Karpas-422 (cell line): ENCODE results near the gene HEBP1. TPM values are rescaled to one million over a fixed set of nuclear protein-coding genes. Genes with fewer than 3 reads are reported as not detected.
A peak's percentile ranks its signal among the peaks of the same experiment; 100 is the strongest.

ENCODE experiments used
- DNase-seq: peaks from one replicate; pipeline ENCODE4 v3.0.0-alpha.2; 2015
- H2AFZ ChIP-seq: fragments of 200-600 bp; sonication (generic); 2 replicates; pipeline ENCODE4 v1.6.1; 2014; ENCODE audit warnings: antibody characterized with exemption, low read length, mixed read lengths
- H3K27ac ChIP-seq: fragments of 200-600 bp; sonication (generic); 2 replicates; pipeline ENCODE4 v1.5.1; 2014; ENCODE audit warnings: mild to moderate bottlenecking, low read length, moderate library complexity
- H3K27me3 ChIP-seq: fragments of 200-600 bp; sonication (generic); 2 replicates; pipeline ENCODE4 v1.6.1; 2014; ENCODE audit warnings: low read length, mixed read lengths
- H3K36me3 ChIP-seq: fragments of 200-600 bp; sonication (generic); 2 replicates; pipeline ENCODE4 v1.6.1; 2014; ENCODE audit warnings: low read length, mixed read lengths; ENCODE audit not compliant: insufficient read depth
- H3K4me1 ChIP-seq: fragments of 200-600 bp; sonication (generic); 2 replicates; pipeline ENCODE4 v1.6.1; 2014; ENCODE audit warnings: mild to moderate bottlenecking, low read length, mixed read lengths
- H3K4me2 ChIP-seq: fragments of 200-600 bp; sonication (generic); 2 replicates; pipeline ENCODE4 v1.6.1; 2014; ENCODE audit warnings: low read length, low read depth, mild to moderate bottlenecking; ENCODE audit not compliant: poor library complexity, severe bottlenecking
- H3K4me3 ChIP-seq: fragments of 200-600 bp; sonication (generic); 2 replicates; pipeline ENCODE4 v1.5.1; 2014; ENCODE audit warnings: mild to moderate bottlenecking, antibody characterized with exemption, low read length, mixed read lengths
- H3K79me2 ChIP-seq: fragments of 200-600 bp; sonication (generic); 2 replicates; pipeline ENCODE4 v1.6.1; 2014; ENCODE audit warnings: mild to moderate bottlenecking, low read length, mixed read lengths
- H3K9ac ChIP-seq: fragments of 200-600 bp; sonication (generic); 2 replicates; pipeline ENCODE4 v1.6.0; 2014; ENCODE audit warnings: low read length
- H3K9me2 ChIP-seq: fragments of 200-600 bp; sonication (generic), shearing (Covaris generic); replicated peaks from 2 replicates; pipeline ENCODE4 v1.6.0; 2014; ENCODE audit warnings: mild to moderate bottlenecking, low read length, moderate library complexity; ENCODE audit not compliant: insufficient read depth
- H3K9me3 ChIP-seq: fragments of 300-700, 200-600 bp; sonication (generic); 2 replicates; pipeline ENCODE4 v1.6.1; 2014; ENCODE audit warnings: low read length, mixed read lengths
- H4K20me1 ChIP-seq: fragments of 200-600 bp; sonication (generic); 2 replicates; pipeline ENCODE4 v1.6.1; 2014; ENCODE audit warnings: mild to moderate bottlenecking, antibody characterized with exemption, low read length, low read depth; ENCODE audit not compliant: insufficient read depth
- total RNA-seq: library from RNA; depleted of rRNA; stranded (reverse); fragments of >200 nt; shearing (Covaris generic); gene quantifications from 2 replicates; pipeline ENCODE4 v1.2.3, GENCODE V29; 2014; ENCODE audit warnings: low replicate concordance

Gene HEBP1
- total RNA-seq, 1 experiment from 2014 or later, result 0.34 TPM

DNA sequence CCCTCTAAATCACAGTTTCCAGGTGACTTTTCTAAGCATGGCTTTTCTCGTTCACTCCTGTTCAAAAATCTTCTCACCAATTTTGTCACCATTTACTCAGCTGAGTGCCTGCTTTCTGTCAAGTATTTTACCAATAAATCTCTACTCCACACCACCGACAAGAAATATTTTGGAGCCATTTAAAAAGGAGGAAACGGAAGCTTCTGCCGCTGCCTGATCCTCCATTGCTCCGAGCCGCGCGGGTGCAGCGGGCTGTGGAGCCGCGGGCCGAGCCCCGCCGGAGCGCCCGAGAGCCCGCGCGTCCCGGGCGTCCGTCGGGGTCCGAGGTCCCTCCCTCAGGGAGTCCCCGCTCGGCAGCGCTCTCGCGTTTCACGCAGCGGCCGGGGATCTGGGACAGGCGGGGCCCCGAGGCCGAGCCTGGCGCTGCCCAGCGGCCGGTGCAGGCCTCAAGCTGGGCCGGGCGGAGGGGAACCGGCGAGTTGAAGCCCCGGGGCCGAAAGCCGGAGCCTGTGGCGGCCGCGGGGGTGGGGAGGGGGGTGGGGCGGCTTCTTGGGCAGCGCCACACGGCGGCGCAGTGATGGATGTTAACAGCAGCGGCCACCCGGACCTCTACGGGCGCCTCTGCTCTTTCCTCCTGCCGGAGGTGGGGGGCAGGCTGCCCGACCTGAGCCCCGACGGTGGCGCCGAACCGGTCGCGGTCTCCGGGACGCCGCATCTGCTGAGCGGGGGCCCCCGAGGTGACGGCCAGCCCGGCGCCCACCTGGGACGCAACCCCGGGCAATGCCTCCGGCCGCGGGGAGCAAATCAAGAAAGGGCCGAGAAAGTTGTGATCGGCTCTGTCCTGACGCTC is 1.1 kb upstream of the HEBP1 start:
- H3K9me2 ChIP-seq, result no peaks in the 10 kb centered on the region
- peak; percentile 54 for DNase-seq
- H2AFZ ChIP-seq, result peak overlapping the region; percentile 43
- H3K9me3 ChIP-seq, result no peaks in the 10 kb centered on the region
- no peaks in the 10 kb centered on the region for H3K36me3 ChIP-seq
- no peak overlapping the region for H3K27ac ChIP-seq
- peaks cover 15% of the 10 kb centered on the region for H3K4me1 ChIP-seq
- peak overlapping the region; percentile 64 for H3K9ac ChIP-seq
- H3K4me2 ChIP-seq, result peak overlapping the region; percentile 69
- H3K79me2 ChIP-seq, result no peaks in the 10 kb centered on the region
- H3K27me3 ChIP-seq, result no peaks in the 10 kb centered on the region
- no peaks in the 10 kb centered on the region; the same call in 1 of the 2 replicates for H4K20me1 ChIP-seq
- peak overlapping the region; percentile 66 for H3K4me3 ChIP-seq

DNA sequence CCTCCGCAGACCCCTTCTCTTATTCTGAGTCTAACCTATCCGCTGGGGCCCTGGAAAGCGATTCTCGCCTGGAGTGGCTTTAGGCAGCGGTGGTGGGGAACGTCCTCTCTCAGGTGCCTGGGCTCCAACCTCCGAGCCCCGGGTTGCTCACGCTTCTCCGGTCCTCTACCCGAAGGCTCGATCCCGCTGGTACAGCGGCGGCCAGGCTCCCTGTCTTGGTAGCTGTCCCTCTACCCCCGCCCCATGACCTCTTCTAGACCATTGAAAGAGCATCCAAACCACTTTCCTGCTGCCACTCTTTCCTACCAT is 505 bp upstream of the HEBP1 start:
- Histone ChIP-seq H4K20me1 (no peaks in the 10 kb centered on the region; the same call in 1 of the 2 replicates), H3K4me3 (peak overlapping the region; percentile 66), H3K27ac (no peak overlapping the region), H3K27me3 (no peaks in the 10 kb centered on the region), H3K36me3 (no peaks in the 10 kb centered on the region), H3K9ac (peak overlapping the region; percentile 64), H3K4me1 (peaks cover 15% of the 10 kb centered on the region), H3K4me2 (peak overlapping the region; percentile 69), H3K9me2 (no peaks in the 10 kb centered on the region), H2AFZ (peak overlapping the region; percentile 43), H3K9me3 (no peaks in the 10 kb centered on the region), H3K79me2 (no peaks in the 10 kb centered on the region)
- DNase-seq, result no peak

DNA sequence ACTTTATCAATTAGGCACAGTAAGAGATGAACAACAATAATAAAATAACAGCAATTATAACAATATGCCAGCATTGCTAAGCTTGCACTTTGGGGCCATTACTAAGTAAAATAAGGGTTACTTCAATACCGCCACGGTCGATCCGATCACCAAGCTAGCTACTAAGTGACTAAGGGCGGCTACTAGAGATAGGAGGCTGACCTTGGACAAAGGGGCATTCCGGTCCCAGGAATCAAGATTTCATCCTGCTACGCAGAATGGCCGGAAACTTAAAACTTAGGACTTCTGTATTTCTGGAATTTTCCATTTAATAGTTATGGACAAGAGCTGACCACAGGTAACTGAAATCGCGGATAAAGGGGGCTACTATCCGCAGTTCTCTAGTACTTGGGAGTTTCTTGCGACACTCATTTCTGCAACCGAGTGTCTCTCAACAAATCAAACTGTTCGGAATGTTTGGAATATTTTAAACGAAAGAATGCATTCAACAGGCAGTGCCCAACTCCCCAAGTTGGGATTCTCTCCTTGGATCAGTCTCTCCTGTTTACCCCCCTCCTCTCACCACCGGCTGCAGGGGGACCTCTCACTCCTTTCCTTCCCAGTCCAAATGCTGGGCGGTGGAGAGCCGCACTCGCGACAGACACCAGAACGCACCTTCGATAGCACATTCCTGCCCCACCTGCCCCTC is 650 bp downstream of the HEBP1 start:
- no peaks in the 10 kb centered on the region for H3K9me3 ChIP-seq
- peak overlapping the region; percentile 78; the same call in 1 of the 2 replicates for H2AFZ ChIP-seq
- H3K79me2 ChIP-seq, result no peaks in the 10 kb centered on the region
- no peak overlapping the region for H3K27ac ChIP-seq
- no peaks in the 10 kb centered on the region for H3K9me2 ChIP-seq
- peak overlapping the region; percentile 59 for H3K9ac ChIP-seq
- no peak for DNase-seq
- H3K4me1 ChIP-seq, result peaks cover 15% of the 10 kb centered on the region
- no peaks in the 10 kb centered on the region for H4K20me1 ChIP-seq
- H3K4me3 ChIP-seq, result peak overlapping the region; percentile 62; the same call in 1 of the 2 replicates
- H3K36me3 ChIP-seq, result no peaks in the 10 kb centered on the region
- peak overlapping the region; percentile 69 for H3K4me2 ChIP-seq
- no peaks in the 10 kb centered on the region for H3K27me3 ChIP-seq

DNA sequence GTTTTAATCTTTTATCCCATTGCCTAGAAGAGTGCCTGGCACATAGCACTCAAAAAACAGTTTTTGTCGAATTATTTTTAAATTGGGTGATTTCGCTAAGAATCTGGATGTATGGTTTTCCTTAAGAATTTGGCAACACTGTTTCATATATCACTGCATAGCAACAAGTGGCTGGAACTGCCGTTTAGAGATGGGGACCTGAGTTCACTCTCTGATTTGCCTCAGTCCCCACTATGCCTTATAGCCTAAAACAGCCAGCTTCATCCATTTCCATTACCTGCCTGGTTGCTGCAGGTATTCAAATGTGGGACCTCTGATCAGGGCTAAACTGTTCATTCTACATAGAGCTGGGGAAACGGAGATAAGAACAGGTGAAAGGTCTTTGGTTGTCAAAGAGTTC is 1.8 kb downstream of the HEBP1 start:
- Histone ChIP-seq H3K4me2 (no peak overlapping the region), H3K27me3 (no peaks in the 10 kb centered on the region), H3K36me3 (no peaks in the 10 kb centered on the region), H3K79me2 (no peaks in the 10 kb centered on the region), H3K4me1 (peaks cover 15% of the 10 kb centered on the region), H3K27ac (no peak overlapping the region), H3K9me2 (no peaks in the 10 kb centered on the region), H2AFZ (no peak overlapping the region), H3K4me3 (no peak overlapping the region), H4K20me1 (no peaks in the 10 kb centered on the region), H3K9ac (no peak overlapping the region), H3K9me3 (no peaks in the 10 kb centered on the region)
- DNase-seq, result no peak

DNA sequence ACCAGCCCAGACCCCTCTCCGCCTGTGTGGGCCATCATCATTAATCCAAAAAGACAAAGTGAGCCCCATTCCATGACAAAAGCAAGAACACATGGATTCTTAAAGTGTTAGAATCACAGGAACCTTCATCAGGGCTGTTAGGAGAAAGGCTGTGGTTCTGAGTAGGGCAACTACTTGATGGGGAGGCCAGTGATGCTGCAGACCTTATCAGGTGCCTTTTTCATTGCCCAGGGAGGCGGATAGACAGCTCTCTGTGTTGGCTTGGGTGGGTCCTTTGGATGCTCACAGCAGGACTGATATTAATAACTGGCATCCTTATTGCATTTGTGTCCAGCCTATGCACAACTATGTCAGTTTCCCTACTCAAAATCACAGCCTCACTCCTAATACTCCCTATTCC is 2.3 kb downstream of the HEBP1 start:
- Histone ChIP-seq H3K36me3 (no peaks in the 10 kb centered on the region), H3K9ac (no peak overlapping the region), H2AFZ (no peak overlapping the region), H3K4me1 (peaks cover 15% of the 10 kb centered on the region), H3K4me2 (no peak overlapping the region), H4K20me1 (no peaks in the 10 kb centered on the region), H3K27me3 (no peaks in the 10 kb centered on the region), H3K4me3 (no peak overlapping the region), H3K27ac (no peak overlapping the region), H3K9me2 (no peaks in the 10 kb centered on the region), H3K79me2 (no peaks in the 10 kb centered on the region), H3K9me3 (no peaks in the 10 kb centered on the region)
- no peak for DNase-seq

DNA sequence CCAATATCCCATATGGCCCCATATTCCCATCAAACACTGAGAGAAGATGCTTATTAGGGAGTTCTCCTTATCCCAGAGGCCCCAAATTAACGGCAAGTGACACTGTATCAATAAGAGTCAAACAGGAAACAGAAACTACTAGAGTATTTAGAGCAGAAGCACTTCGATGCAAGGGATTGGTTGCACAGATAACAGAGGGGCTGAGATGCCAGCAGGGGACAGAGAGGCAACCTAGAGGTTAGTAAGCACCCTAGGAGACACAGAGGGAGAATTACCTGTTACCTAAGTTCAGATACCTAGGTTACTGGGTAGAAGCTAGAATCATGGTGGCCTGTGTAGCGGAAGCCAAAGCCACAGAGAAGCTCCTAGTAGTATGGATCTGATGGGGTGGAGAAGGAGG is 2.9 kb downstream of the HEBP1 start:
- peaks cover 15% of the 10 kb centered on the region for H3K4me1 ChIP-seq
- no peak overlapping the region for H3K27ac ChIP-seq
- H4K20me1 ChIP-seq, result no peaks in the 10 kb centered on the region
- no peak overlapping the region for H2AFZ ChIP-seq
- no peaks in the 10 kb centered on the region for H3K27me3 ChIP-seq
- no peaks in the 10 kb centered on the region for H3K9me2 ChIP-seq
- no peak for DNase-seq
- no peaks in the 10 kb centered on the region for H3K36me3 ChIP-seq
- no peaks in the 10 kb centered on the region for H3K79me2 ChIP-seq
- H3K9ac ChIP-seq, result no peak overlapping the region
- no peak overlapping the region for H3K4me3 ChIP-seq
- H3K4me2 ChIP-seq, result no peak overlapping the region
- no peaks in the 10 kb centered on the region for H3K9me3 ChIP-seq

DNA sequence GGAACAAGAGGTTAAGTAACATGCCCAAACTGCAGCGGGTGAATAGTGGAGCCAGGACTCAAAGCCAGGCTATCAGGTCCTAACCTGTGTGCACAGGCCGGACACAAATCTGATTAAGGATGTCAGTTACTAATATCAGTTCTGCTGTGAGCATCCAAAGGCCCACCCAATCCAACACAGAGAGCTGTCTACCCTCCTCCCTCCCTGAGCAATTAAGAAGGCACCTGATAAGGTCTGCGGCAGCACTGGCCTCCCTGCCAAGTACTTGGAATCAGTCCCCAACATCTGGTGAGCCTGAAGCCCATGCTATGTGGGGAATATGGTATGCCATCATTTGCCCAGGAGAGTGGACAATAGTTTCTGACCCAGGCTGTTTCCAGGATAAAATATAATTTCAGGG is 3.9 kb downstream of the HEBP1 start:
- Histone ChIP-seq H3K79me2 (no peaks in the 10 kb centered on the region), H3K9me2 (no peaks in the 10 kb centered on the region), H3K4me1 (peaks cover 13% of the 10 kb centered on the region), H3K36me3 (no peaks in the 10 kb centered on the region), H3K9ac (no peak overlapping the region), H3K9me3 (no peaks in the 10 kb centered on the region), H3K27me3 (no peaks in the 10 kb centered on the region), H3K27ac (no peak overlapping the region), H3K4me3 (no peak overlapping the region), H4K20me1 (no peaks in the 10 kb centered on the region), H3K4me2 (no peak overlapping the region), H2AFZ (no peak overlapping the region)
- DNase-seq, result no peak

DNA sequence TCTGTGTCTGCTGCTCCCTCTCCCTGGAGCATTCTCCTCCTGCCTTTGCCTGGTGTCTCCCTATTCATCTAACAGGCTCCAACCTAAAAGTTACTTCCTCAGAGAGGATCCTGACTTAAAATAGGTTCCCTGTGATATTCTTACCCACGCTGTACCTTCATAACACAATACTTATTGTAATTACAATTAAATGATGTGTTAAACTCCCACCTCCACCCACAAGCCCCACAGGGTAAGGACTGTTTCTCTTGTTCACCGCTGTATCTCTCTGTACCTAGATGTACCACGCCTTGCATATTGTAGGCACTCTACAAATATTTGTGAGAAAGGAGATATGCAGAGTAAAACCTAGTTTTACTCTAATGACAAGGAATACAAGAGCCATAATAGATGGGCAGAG is 5.0 kb downstream of the HEBP1 start:
- no peak overlapping the region for H2AFZ ChIP-seq
- H3K4me3 ChIP-seq, result no peak overlapping the region
- H3K27ac ChIP-seq, result no peak overlapping the region
- no peak for DNase-seq
- H3K36me3 ChIP-seq, result no peaks in the 10 kb centered on the region
- peaks cover 3% of the 10 kb centered on the region for H3K4me1 ChIP-seq
- no peaks in the 10 kb centered on the region for H3K79me2 ChIP-seq
- H4K20me1 ChIP-seq, result no peaks in the 10 kb centered on the region
- H3K9me2 ChIP-seq, result no peaks in the 10 kb centered on the region
- no peaks in the 10 kb centered on the region for H3K27me3 ChIP-seq
- no peak overlapping the region for H3K9ac ChIP-seq
- H3K4me2 ChIP-seq, result no peak overlapping the region
- H3K9me3 ChIP-seq, result no peaks in the 10 kb centered on the region
